Measurements from ENCODE around the gene SF3B3.

DNA sequence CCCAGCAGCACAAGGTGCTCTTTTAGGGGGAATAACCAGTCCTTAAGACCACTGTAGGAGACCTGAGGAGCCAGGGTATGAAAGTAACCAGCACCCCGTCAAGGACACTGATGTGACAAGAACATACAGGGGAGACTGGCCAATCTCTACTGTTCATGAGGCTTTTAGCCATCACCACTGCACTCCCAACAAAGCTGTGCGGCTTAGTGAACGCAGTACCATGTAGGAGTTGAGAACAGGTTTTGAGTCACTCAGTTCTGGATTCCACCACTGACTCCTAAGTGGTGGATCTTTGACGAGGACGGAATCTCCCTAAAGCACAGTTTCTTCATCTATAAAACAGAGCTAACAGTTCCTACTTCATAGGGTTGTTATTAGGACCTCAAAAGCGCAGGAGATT lies 27.1 kb upstream of the SF3B3 start:
- TF ChIP-seq, protein P1, sequence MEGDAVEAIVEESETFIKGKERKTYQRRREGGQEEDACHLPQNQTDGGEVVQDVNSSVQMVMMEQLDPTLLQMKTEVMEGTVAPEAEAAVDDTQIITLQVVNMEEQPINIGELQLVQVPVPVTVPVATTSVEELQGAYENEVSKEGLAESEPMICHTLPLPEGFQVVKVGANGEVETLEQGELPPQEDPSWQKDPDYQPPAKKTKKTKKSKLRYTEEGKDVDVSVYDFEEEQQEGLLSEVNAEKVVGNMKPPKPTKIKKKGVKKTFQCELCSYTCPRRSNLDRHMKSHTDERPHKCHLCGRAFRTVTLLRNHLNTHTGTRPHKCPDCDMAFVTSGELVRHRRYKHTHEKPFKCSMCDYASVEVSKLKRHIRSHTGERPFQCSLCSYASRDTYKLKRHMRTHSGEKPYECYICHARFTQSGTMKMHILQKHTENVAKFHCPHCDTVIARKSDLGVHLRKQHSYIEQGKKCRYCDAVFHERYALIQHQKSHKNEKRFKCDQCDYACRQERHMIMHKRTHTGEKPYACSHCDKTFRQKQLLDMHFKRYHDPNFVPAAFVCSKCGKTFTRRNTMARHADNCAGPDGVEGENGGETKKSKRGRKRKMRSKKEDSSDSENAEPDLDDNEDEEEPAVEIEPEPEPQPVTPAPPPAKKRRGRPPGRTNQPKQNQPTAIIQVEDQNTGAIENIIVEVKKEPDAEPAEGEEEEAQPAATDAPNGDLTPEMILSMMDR (conservative IDR thresholded peaks at IDR 0.05; ENCODE audit: low read length), result no peak
- TF ChIP-seq EZH2phosphoT487 (IDR thresholded peaks at IDR 0.05; ENCODE audit: borderline replicate concordance, low read depth, low read length), result no peak

All from OCI-LY7 (cell line).